ENCODE data around the gene SORBS2. TPM values are rescaled to one million over a fixed set of nuclear protein-coding genes. Genes with fewer than 3 reads are reported as not detected.
A peak's percentile ranks its signal among the peaks of the same experiment; 100 is the strongest.

The SORBS2 gene
- total RNA-seq, 3 donors from 2014 or later = 44.9 to 416 (median 53.7) TPM

DNA sequence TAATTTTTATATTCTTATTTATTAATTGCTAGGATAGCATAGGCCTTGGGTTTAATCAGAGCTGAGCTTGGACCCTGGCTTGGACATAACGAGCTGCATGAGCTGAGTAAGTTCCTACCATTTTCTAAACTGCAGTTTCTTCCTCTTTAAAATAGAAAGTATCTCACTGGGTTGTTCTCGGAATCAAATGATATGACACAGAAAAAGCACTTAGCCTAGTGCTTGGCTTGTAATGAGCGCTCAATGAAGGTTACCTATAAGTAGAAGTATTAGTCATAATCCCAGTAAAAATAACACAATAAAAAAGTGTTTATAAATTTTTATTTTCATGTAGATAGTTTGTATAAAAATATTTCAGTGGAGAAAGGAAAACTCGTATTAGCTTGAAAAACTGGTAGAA is 163.4 kb downstream of the SORBS2 start:
- DNase-seq = no peak
- Histone ChIP-seq H3K36me3 (ENCODE audit: low read depth) (no peaks in the 10 kb centered on the region), H3K9me3 (no peaks in the 10 kb centered on the region), H3K4me1 (ENCODE audit: low read depth) (peaks cover 2% of the 10 kb centered on the region), H3K4me3 (no peak overlapping the region)
- TF ChIP-seq, protein P1, sequence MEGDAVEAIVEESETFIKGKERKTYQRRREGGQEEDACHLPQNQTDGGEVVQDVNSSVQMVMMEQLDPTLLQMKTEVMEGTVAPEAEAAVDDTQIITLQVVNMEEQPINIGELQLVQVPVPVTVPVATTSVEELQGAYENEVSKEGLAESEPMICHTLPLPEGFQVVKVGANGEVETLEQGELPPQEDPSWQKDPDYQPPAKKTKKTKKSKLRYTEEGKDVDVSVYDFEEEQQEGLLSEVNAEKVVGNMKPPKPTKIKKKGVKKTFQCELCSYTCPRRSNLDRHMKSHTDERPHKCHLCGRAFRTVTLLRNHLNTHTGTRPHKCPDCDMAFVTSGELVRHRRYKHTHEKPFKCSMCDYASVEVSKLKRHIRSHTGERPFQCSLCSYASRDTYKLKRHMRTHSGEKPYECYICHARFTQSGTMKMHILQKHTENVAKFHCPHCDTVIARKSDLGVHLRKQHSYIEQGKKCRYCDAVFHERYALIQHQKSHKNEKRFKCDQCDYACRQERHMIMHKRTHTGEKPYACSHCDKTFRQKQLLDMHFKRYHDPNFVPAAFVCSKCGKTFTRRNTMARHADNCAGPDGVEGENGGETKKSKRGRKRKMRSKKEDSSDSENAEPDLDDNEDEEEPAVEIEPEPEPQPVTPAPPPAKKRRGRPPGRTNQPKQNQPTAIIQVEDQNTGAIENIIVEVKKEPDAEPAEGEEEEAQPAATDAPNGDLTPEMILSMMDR (IDR thresholded peaks at IDR 0.05) = no peak
- ATAC-seq = no peak
- intact Hi-C loops (cut with DNase I, micrococcal nuclease) = no loop called here

DNA sequence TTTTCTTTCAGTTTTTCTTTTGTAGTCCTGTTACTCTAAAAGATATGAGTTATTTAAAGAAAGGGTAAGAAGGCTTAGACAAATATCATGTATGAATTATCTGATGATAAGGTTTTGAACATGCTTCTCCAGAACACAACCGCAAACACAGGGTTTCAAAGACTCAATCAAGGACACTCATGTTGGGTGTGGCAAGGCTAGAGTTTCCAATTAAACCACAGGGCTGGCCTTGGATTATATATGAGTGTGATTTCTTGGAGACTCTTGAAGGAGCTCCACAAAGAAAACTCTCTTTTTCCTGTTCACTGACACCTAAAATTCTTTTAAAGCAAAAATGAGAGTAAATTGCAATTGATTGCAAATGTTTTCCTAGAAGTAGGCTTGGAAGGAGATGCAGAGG is 166.6 kb downstream of the SORBS2 start:
- DNase-seq = no peak
- ATAC-seq = peak; percentile 40
- Histone ChIP-seq H3K9me3 (no peaks in the 10 kb centered on the region), H3K36me3 (ENCODE audit: low read depth) (no peaks in the 10 kb centered on the region), H3K4me1 (ENCODE audit: low read depth) (no peaks in the 10 kb centered on the region), H3K4me3 (no peak overlapping the region)
- TF ChIP-seq, protein P1 (IDR thresholded peaks at IDR 0.05) = no peak
- intact Hi-C loops (cut with DNase I, micrococcal nuclease) = no loop called here

DNA sequence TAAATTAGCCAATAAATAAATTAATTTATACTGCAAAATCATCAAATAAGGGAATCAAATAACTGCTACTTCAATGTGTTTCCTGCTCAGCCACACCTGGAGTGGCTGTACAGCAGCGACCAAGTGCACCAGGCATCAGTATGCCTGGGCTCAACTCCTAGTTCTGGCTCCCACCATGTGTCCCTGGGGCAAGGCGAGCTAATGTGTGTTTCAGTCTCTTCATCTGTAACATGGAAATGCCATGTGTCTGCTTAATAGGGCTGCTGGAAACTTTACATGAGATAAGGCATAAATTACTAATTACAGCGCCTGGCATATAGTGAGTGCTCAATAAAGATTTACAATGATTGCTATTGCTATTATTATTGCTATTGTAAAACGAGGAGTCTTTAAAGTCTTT is 167.6 kb downstream of the SORBS2 start:
- Histone ChIP-seq H3K4me3 (no peak overlapping the region), H3K4me1 (ENCODE audit: low read depth) (no peaks in the 10 kb centered on the region), H3K36me3 (ENCODE audit: low read depth) (no peaks in the 10 kb centered on the region), H3K9me3 (no peaks in the 10 kb centered on the region)
- intact Hi-C loops (cut with DNase I, micrococcal nuclease) = loop anchor here in 1 of 2 donors (5.0 kb wide), 1 partner anchor 378 kb away; no protein-coding TSS in a partner anchor
- ATAC-seq (no peak), DNase-seq (no peak)
- TF ChIP-seq, protein P1 (IDR thresholded peaks at IDR 0.05) = no peak

DNA sequence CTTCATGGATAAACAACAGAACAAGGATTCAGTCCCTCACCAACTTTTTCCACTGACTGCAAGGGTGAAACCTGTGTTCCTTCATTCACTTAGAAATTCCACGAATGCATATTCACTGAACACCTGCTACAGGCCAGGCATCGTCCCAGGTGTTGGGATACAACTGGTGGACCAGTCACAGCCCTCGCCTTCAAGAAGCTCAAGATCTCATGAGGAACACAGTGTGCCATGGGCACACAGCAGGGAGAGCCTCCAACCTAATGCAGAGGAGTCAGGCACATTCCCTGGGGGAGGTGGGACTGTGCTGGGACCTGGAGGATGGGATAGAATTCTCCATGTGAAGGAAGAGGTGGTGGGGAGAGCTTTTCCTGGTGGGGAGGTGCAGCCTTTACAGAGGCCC is 169.1 kb downstream of the SORBS2 start:
- TF ChIP-seq, protein P1 (IDR thresholded peaks at IDR 0.05) = no peak
- H3K4me3 ChIP-seq = no peak overlapping the region
- H3K36me3 ChIP-seq (ENCODE audit: low read depth) = no peaks in the 10 kb centered on the region
- no peak for DNase-seq
- H3K9me3 ChIP-seq = no peaks in the 10 kb centered on the region
- ATAC-seq = no peak
- intact Hi-C loops (cut with DNase I, micrococcal nuclease) = loop anchor here in 1 of 2 donors (5.0 kb wide), 1 partner anchor 379 kb away; no protein-coding TSS in a partner anchor
- no peaks in the 10 kb centered on the region for H3K4me1 ChIP-seq (ENCODE audit: low read depth)

DNA sequence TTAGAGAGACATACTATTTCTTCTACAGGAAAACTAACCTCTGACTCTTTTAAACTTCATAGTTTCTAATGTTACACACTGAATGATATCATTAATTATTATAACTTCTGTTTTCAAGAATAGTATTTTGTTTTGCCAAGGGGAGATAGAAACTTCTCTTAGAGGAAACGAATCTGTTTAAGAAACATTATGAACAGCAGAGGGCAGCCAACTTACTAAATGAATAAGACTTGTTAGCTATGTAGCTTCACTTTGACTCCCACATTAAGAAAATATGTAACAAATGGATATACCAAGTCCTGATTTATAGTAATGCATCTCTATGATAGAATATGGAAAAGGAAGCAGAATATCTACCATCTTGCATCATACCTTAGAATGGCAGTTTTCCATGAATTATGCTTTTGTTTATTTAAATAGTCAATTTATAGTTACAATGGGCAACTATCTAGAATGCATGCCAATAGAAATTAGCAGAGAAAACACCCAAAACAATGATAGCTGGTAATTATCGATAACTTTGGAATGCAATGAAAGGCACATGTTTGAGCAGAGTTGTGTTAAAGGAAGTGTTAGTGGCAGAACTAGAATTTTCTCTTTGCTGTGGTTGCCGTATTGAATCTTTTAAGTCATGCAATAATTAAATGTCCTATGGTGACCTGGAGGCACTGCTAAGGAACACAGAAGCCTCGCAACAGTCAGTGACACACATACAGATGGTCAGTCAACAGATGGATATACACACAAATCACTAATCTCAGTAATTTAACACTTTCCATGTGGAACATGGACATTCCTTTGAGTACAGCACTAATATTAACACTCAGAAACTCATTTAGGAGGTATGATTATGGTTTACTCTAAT is 171.0 kb downstream of the SORBS2 start:
- ATAC-seq (no peak), DNase-seq (peak in 1 of 3 donors; percentile 69)
- Histone ChIP-seq H3K36me3 (ENCODE audit: low read depth) (no peaks in the 10 kb centered on the region), H3K4me1 (ENCODE audit: low read depth) (no peaks in the 10 kb centered on the region), H3K9me3 (no peaks in the 10 kb centered on the region), H3K4me3 (no peak overlapping the region)
- TF ChIP-seq, protein P1 (IDR thresholded peaks at IDR 0.05) = peak; percentile 8
- intact Hi-C loops (cut with DNase I, micrococcal nuclease) = loop anchor here in 1 of 2 donors (5.0 kb wide), 1 partner anchor 381 kb away; no protein-coding TSS in a partner anchor

Measured in mucosa of descending colon (tissue), 3 donors.